GM23338 (cell line): ENCODE data around the gene LRRN4CL.
"Not testable (repeated sequence)": the region's sequence is repeated elsewhere in the genome, so short reads cannot be mapped to it uniquely, and the experiment has no call there.

Experiments used
- CREB1 ChIP-seq: fragments of 250-450 bp; sonication (Bioruptor Pico); IDR thresholded peaks from 2 replicates; pipeline ENCODE4 v1.5.0; 2020; ENCODE audit warnings: low read depth, mild to moderate bottlenecking, moderate library complexity
- CTCF ChIP-seq, 2 experiments: fragments of 200-600 bp in 1 of 2; sonication (generic) in 1 of 2; conservative IDR thresholded peaks; 2 replicates each; pipeline versions ENCODE4 v1.5.1 to v1.6.1; 2016 to 2017; ENCODE audit warnings: antibody characterized with exemption in 2 of 2, low read depth in 2 of 2, mild to moderate bottlenecking in 2 of 2, moderate library complexity in 1 of 2
- ETS1 ChIP-seq: IDR thresholded peaks from 2 replicates; pipeline ENCODE4 v1.6.1; 2016; ENCODE audit warnings: antibody characterized with exemption
- EZH2 ChIP-seq: fragments of 200-600 bp; sonication (generic); IDR thresholded peaks from one replicate; pipeline ENCODE4 v1.8.0; 2017; ENCODE audit warnings: antibody characterized with exemption, mild to moderate bottlenecking, low read depth; ENCODE audit not compliant: unreplicated experiment
- EZH2phosphoT487 ChIP-seq: fragments of 200-600 bp; sonication (generic); IDR thresholded peaks from one replicate; pipeline ENCODE4 v1.8.1; 2018; ENCODE audit warnings: antibody characterized with exemption; ENCODE audit not compliant: unreplicated experiment
- JUNB ChIP-seq: IDR thresholded peaks from one replicate; pipeline ENCODE4 v1.6.1; 2016; ENCODE audit warnings: antibody characterized with exemption; ENCODE audit not compliant: unreplicated experiment
- NANOG ChIP-seq: IDR thresholded peaks from 2 replicates; pipeline ENCODE4 v1.6.1; 2016; ENCODE audit warnings: antibody characterized with exemption, borderline replicate concordance
- POLR2AphosphoS5 ChIP-seq: IDR thresholded peaks from 2 replicates; pipeline ENCODE4 v1.6.1; 2016; ENCODE audit warnings: antibody characterized with exemption, low read depth
- REST ChIP-seq: IDR thresholded peaks from one replicate; pipeline ENCODE4 v1.6.1; 2018; ENCODE audit warnings: antibody characterized with exemption; ENCODE audit not compliant: unreplicated experiment
- STAT1 ChIP-seq: IDR thresholded peaks from one replicate; pipeline ENCODE4 v1.6.1; 2016; ENCODE audit warnings: antibody characterized with exemption; ENCODE audit not compliant: unreplicated experiment
- ZNF114 ChIP-seq: fragments of 250-450 bp; sonication (Bioruptor Pico); IDR thresholded peaks from 2 replicates; pipeline ENCODE4 v1.5.0; 2020; ENCODE audit warnings: mild to moderate bottlenecking, moderate library complexity
- ZNF331 ChIP-seq: fragments of 250-450 bp; sonication (Bioruptor Pico); IDR thresholded peaks from 2 replicates; pipeline ENCODE4 v1.5.0; 2020; ENCODE audit warnings: low read depth, mild to moderate bottlenecking, moderate library complexity
- ZNF462 ChIP-seq: fragments of 250-450 bp; sonication (Bioruptor Pico); IDR thresholded peaks from 2 replicates; pipeline ENCODE4 v1.5.0; 2020; ENCODE audit warnings: mild to moderate bottlenecking, moderate library complexity

- not testable (repeated sequence) for TF ChIP-seq CTCF (conservative IDR thresholded peaks at IDR 0.05; ENCODE audit: low read depth in 2 of 2); EZH2phosphoT487; POLR2AphosphoS5; EZH2; REST; JUNB; CREB1 (CRISPR knock-in tag); ZNF331 (CRISPR knock-in tag); ETS1; STAT1; ZNF114 (CRISPR knock-in tag); NANOG; ZNF462 (CRISPR knock-in tag)
These were observed 13.9 kb downstream of the LRRN4CL start for GRCh38 chr11:62675415-62675814.
